Uterus (tissue), 4 donors: Measurements from ENCODE around the gene TMEM184B. TPM values are rescaled to one million over a fixed set of nuclear protein-coding genes. Genes with fewer than 3 reads are reported as not detected.
A peak's percentile ranks its signal among the peaks of the same experiment; 100 is the strongest.

Experiments
- DNase-seq, 2 donors: peaks; one replicate each; pipeline ENCODE4 v3.0.0-alpha.2; 2019 to 2020
- H3K27ac ChIP-seq, 2 donors: fragments of 200-600 bp; sonication (generic); 1 replicate in 1 of 2; 2 replicates in 1 of 2; pipeline ENCODE4 v1.5.1; 2016 to 2018
- H3K27me3 ChIP-seq, 2 donors: fragments of 200-600 bp; sonication (generic); one replicate each; pipeline ENCODE4 v1.5.1; 2018 to 2019; ENCODE audit warnings: control low read depth in 1 of 2
- H3K36me3 ChIP-seq, 2 donors: fragments of 200-600 bp; sonication (generic); one replicate each; pipeline ENCODE4 v1.5.1; 2019; ENCODE audit warnings: control low read depth in 1 of 2
- H3K4me1 ChIP-seq, 2 donors: fragments of 200-600 bp; sonication (generic); one replicate each; pipeline ENCODE4 v1.5.1; 2018 to 2019; ENCODE audit warnings: control low read depth in 1 of 2
- H3K4me3 ChIP-seq, 2 donors: fragments of 200-600 bp; sonication (generic); 1 replicate in 1 of 2; 2 replicates in 1 of 2; pipeline ENCODE4 v1.5.1; 2018 to 2019; ENCODE audit warnings: mild to moderate bottlenecking in 1 of 2
- H3K9me3 ChIP-seq, 2 donors: fragments of 200-600 bp; sonication (generic); one replicate each; pipeline ENCODE4 v1.5.1; 2019; ENCODE audit warnings: control low read depth in 1 of 2
- POLR2A ChIP-seq, 2 donors: fragments of 450-650 bp; IDR thresholded peaks; one replicate each; pipeline ENCODE4 v1.6.1; 2016; ENCODE audit warnings: antibody characterized with exemption in 2 of 2, mild to moderate bottlenecking in 1 of 2, moderate library complexity in 1 of 2
- intact Hi-C: fragments of 100-400 bp; cut with DNase I; formaldehyde crosslinking; loops from one replicate; pipeline ENCODE4 v1.15.1; 2023; ENCODE audit warnings: low total_unique reads
- total RNA-seq, 4 donors: library from RNA; depleted of rRNA in 3 of 4; stranded (reverse); fragments of >200 nt in 3 of 4; gene quantifications; one replicate each; pipeline versions ENCODE4 v1.1.0 to v1.2.4, GENCODE V29; 2014 to 2023
- TF ChIP-seq, protein P1 (sequence below), 4 experiments: fragments of 200-600 bp in 2 of 4; fragments of 450-650 bp in 2 of 4; sonication (generic) in 2 of 4; IDR thresholded peaks; one replicate each; pipeline ENCODE4 v1.5.1; 2016 to 2019; ENCODE audit warnings: antibody characterized with exemption in 4 of 4, mild to moderate bottlenecking in 2 of 4, moderate library complexity in 1 of 4
- donor health status: DM: yes; HTN: yes; CAD: no.

Gene TMEM184B
- total RNA-seq, 4 donors from 2014 or later: 31.7 to 70.4 (median 50.7) TPM

DNA sequence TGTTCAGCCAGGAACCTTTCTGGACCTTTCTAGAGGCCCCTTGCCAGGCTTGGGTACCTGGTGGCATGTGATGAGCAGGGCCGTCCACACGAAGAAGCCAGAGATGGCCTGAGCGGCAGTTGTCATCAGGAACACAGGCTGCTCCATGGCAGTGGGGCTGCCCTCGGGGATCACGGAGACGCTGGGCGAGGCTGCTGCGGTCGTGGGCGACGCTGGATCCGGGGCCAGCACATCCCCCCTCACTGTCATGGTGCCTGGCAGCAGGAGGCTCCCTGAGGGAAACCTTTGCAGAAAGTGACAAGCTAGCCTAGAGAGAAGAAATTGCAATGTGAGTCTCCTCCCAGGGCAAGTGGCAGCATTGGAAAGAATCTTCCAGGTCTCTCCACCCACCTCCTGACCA, 25.1 kb downstream of the TMEM184B start:
- no peaks in the 10 kb centered on the region for H3K27me3 ChIP-seq
- H3K4me1 ChIP-seq: no peaks in the 10 kb centered on the region
- no peaks in the 10 kb centered on the region for H3K9me3 ChIP-seq
- H3K36me3 ChIP-seq: no peaks in the 10 kb centered on the region
- TF ChIP-seq POLR2A (IDR thresholded peaks at IDR 0.05): no peak
- TF ChIP-seq, protein P1, sequence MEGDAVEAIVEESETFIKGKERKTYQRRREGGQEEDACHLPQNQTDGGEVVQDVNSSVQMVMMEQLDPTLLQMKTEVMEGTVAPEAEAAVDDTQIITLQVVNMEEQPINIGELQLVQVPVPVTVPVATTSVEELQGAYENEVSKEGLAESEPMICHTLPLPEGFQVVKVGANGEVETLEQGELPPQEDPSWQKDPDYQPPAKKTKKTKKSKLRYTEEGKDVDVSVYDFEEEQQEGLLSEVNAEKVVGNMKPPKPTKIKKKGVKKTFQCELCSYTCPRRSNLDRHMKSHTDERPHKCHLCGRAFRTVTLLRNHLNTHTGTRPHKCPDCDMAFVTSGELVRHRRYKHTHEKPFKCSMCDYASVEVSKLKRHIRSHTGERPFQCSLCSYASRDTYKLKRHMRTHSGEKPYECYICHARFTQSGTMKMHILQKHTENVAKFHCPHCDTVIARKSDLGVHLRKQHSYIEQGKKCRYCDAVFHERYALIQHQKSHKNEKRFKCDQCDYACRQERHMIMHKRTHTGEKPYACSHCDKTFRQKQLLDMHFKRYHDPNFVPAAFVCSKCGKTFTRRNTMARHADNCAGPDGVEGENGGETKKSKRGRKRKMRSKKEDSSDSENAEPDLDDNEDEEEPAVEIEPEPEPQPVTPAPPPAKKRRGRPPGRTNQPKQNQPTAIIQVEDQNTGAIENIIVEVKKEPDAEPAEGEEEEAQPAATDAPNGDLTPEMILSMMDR (IDR thresholded peaks at IDR 0.05): no peak
- intact Hi-C loops: no loop called here
- no peak overlapping the region for H3K4me3 ChIP-seq
- no peak for DNase-seq
- H3K27ac ChIP-seq: peak overlapping the region in 1 of 2 donors; percentile 36

DNA sequence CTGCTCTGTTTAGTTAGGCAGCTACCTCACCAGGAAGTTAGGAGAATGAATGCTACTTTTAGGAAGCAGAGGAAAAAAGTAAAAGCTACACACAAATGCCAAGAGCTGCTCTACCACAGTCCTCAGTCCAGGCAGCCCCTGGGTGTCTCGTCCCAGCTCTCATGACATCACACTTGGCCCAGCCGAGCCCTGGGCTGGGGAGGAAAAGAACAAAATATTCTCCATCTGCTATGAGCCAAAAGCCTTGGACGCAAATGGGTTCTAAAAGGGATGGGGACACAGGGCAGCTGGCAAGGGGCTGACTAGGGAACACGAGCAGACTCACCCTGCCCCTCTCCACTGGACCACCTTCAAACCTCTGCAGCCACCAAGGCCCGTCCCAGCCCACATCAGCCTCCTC, 26.1 kb downstream of the TMEM184B start:
- Histone ChIP-seq H3K9me3 (no peaks in the 10 kb centered on the region), H3K27ac (peak overlapping the region; percentile 36 to 40), H3K27me3 (no peaks in the 10 kb centered on the region), H3K4me3 (no peak overlapping the region), H3K4me1 (no peaks in the 10 kb centered on the region), H3K36me3 (no peaks in the 10 kb centered on the region)
- DNase-seq: peak in 1 of 2 donors; percentile 72
- intact Hi-C loops: no loop called here
- TF ChIP-seq, protein P1 (IDR thresholded peaks at IDR 0.05): no peak
- TF ChIP-seq POLR2A (IDR thresholded peaks at IDR 0.05): no peak

DNA sequence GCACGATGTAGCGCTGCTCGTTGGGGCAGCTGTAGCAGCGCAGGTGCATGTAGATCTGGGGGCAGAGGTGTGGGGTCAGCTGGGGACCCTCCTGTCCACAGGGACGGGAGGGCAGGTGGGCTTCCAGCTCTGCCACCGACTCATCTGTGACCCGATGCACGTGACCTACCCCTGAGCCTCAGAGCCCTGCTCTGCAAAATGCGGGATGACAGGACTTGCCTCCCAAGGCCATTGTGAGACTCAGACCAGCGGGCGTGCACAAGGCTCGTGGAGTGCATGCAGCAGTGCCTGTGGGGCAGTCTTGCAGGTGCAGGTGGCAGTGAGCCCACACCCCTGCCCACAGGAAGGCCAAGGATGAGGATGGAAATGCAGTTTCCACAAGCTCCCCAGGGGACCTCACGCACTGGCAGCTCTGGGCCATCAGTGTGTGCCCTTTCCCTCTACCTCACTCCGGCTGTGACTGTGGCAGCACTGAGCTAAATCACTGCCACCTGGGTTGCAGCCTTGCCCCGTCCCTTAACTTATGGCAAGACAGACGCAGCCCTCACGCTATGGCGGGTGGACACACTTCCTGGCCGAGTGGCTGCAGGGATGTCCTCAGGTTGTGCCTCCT, 26.7 kb downstream of the TMEM184B start:
- Histone ChIP-seq H3K4me3 (no peak overlapping the region), H3K4me1 (no peaks in the 10 kb centered on the region), H3K9me3 (no peaks in the 10 kb centered on the region), H3K27ac (peak overlapping the region; percentile 36 to 40), H3K36me3 (no peaks in the 10 kb centered on the region), H3K27me3 (no peaks in the 10 kb centered on the region)
- TF ChIP-seq POLR2A (IDR thresholded peaks at IDR 0.05): no peak
- TF ChIP-seq, protein P1 (IDR thresholded peaks at IDR 0.05): no peak
- DNase-seq: no peak
- intact Hi-C loops: no loop called here

DNA sequence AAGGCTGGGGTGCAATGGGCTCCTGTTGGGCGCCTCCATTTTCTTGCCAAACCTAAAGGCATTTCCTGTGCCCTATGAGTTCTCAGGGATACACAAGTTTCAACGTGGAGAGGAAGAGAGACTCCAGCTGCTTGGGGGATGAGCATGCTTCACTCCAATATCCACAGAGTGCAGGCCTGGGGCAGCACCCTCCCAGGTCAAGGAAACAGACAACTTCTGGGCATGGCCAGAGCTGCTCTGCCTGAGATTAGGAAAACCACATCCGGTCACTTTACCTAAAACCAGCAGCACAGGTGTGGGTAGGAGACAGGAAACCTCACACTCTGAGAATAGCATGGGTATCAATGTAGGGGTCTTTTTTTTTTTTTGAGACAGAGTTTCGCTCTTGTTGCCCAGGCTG, 28.7 kb downstream of the TMEM184B start:
- intact Hi-C loops: no loop called here
- no peaks in the 10 kb centered on the region for H3K36me3 ChIP-seq
- TF ChIP-seq, protein P1 (IDR thresholded peaks at IDR 0.05): no peak
- no peak for TF ChIP-seq POLR2A (IDR thresholded peaks at IDR 0.05)
- no peak for DNase-seq
- no peak overlapping the region for H3K27ac ChIP-seq
- H3K27me3 ChIP-seq: no peaks in the 10 kb centered on the region
- H3K4me3 ChIP-seq: no peak overlapping the region
- no peaks in the 10 kb centered on the region for H3K9me3 ChIP-seq
- H3K4me1 ChIP-seq: peaks cover 4 to 6% of the 10 kb centered on the region in 2 donors

DNA sequence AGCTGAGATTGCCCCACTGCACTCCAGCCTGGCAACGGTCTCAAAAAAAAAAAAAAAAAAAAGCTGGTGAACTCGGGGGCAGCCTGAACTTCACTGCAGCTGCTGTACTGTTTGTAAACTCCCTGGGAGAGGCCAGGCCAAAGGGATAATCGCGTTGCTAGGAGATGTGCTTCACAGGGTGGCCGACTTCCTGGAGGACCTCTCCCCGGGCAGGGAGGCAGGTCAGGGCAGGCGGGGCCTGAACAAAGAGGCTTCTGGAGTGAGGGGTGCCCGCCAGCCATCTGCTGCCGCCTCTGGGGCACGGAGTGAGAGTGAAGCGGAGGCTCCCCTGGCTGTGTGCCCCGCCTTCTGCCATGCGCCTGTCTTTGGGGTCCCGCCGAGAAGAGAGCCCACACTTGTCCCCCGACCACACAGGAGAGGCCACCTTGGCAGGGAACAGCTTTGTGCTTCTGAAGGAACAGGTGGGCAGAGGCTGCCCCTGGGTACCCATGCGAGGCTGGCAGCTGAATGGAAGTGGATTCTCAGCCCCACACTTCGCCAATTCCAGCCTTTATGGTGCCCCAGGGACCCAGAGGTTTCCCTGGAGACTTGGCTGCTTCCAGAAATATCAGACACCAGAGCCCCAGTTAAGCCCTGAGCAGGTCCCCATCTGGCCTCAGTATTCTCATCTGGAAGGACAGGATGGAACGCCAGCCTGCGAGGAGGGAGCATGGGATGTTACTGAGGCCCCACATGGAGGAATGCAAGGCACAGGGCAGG, 29.6 kb downstream of the TMEM184B start:
- H3K4me3 ChIP-seq: no peak overlapping the region
- H3K9me3 ChIP-seq: no peaks in the 10 kb centered on the region
- TF ChIP-seq POLR2A (IDR thresholded peaks at IDR 0.05): no peak
- TF ChIP-seq, protein P1 (IDR thresholded peaks at IDR 0.05): no peak
- H3K27ac ChIP-seq: peak overlapping the region; percentile 46 to 61
- no peaks in the 10 kb centered on the region for H3K36me3 ChIP-seq
- DNase-seq: no peak
- H3K27me3 ChIP-seq: no peaks in the 10 kb centered on the region
- H3K4me1 ChIP-seq: peaks cover 9 to 13% of the 10 kb centered on the region in 2 donors
- intact Hi-C loops: no loop called here
